ENCODE measurements around the gene OR2T3. TPM values are rescaled to one million over a fixed set of nuclear protein-coding genes. Genes with fewer than 3 reads are reported as not detected.
"Not testable (repeated sequence)": the region's sequence is repeated elsewhere in the genome, so short reads cannot be mapped to it uniquely, and the experiment has no call there.

Gene OR2T3
- not detected for total RNA-seq

DNA sequence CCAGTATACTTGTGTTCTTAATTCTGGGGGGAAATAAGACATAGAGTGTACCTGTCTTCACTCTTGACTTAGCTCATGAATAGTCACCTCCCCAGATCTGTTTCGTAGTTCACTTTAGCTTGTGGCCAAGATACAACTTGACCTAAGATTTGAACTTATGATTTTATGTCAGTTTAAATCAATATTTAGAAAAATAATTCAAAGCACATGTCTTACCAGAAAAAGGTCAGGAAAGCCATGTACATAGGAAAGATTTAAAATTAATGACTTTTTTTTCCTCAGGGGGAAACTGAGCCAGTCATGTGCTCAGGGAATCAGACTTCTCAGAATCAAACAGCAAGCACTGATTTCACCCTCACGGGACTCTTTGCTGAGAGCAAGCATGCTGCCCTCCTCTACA is at the start of gene OR2T3:
TSS of gene OR2T3 (plus strand) at position 301 of the 400 bp plus-strand sequence. CDS start at position 301, 0 bp downstream.
- ATAC-seq (ENCODE audit: low FRiP score in 2 of 2); H3K27ac ChIP-seq; H3K9me3 ChIP-seq; H3K4me3 ChIP-seq; H3K36me3 ChIP-seq; H3K4me1 ChIP-seq; DNase-seq; H3K27me3 ChIP-seq: not testable (repeated sequence)
- WGBS, 2 donors, result 77 to 90% methylated on average over 2 of the region's 2 CpGs

GRCh38 chr1:248427526-248428191 is 45.5 kb upstream of the OR2T3 start:
- ATAC-seq (ENCODE audit: low FRiP score in 2 of 2); H3K4me3 ChIP-seq; H3K27me3 ChIP-seq; H3K27ac ChIP-seq; H3K9me3 ChIP-seq; DNase-seq; H3K36me3 ChIP-seq; H3K4me1 ChIP-seq: not testable (repeated sequence)
- WGBS, 2 donors, result 62 to 65% methylated on average over 3 of the region's 3 CpGs

DNA sequence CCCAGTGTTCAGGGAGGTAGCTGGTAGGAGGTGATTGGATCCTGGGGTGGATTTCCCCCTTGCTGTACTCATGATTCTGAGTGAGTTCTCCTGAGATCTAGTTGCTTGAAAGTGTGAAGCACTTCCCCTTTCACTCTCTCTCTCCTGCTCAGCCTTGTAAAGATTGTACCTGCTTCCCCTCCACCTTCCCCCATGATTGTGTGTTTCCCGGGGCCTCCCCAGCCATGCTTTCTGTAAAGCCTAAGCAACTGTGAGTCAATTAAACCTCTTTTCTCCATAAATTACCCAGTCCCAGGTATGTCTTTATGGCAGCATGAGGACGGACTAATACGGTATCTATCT is 45.0 kb upstream of the OR2T3 start:
- H3K27me3 ChIP-seq; H3K27ac ChIP-seq; H3K4me1 ChIP-seq; ATAC-seq (ENCODE audit: low FRiP score in 2 of 2); H3K9me3 ChIP-seq; H3K36me3 ChIP-seq; DNase-seq; H3K4me3 ChIP-seq: not testable (repeated sequence)
- WGBS, 2 donors, result 84 to 87% methylated on average over 3 of the region's 3 CpGs

GRCh38 chr1:248431683-248432082 is 41.5 kb upstream of the OR2T3 start:
- H3K9me3 ChIP-seq, result not testable (repeated sequence)

GRCh38 chr1:248432201-248432600 is 41.0 kb upstream of the OR2T3 start:
- not testable (repeated sequence) for H3K9me3 ChIP-seq; DNase-seq; H3K4me1 ChIP-seq; H3K27ac ChIP-seq; H3K27me3 ChIP-seq; H3K36me3 ChIP-seq; H3K4me3 ChIP-seq; ATAC-seq (ENCODE audit: low FRiP score in 2 of 2)
- WGBS, 2 donors, result 60 to 68% methylated on average over 4 of the region's 4 CpGs

More at GRCh38 chr1:248431683-248432082, 41.5 kb upstream of the OR2T3 start:
- H3K27ac ChIP-seq; H3K27me3 ChIP-seq; H3K4me3 ChIP-seq; ATAC-seq (ENCODE audit: low FRiP score in 2 of 2); H3K36me3 ChIP-seq; H3K4me1 ChIP-seq; DNase-seq: not testable (repeated sequence)
- WGBS, 2 donors, result 75 to 77% methylated on average over 11 of the region's 11 CpGs

- peak in 1 of 2 donors; percentile 71 for DNase-seq
- H3K27me3 ChIP-seq, H3K4me3 ChIP-seq, H3K4me1 ChIP-seq, H3K9me3 ChIP-seq, H3K27ac ChIP-seq, H3K36me3 ChIP-seq: not testable (repeated sequence)
- 94 to 95% methylated on average over 37 to 38 of the region's 38 CpGs for WGBS, 2 donors
- ATAC-seq (ENCODE audit: low FRiP score in 2 of 2), result peak; percentile 21 to 54
These were observed 39.2 kb upstream of the OR2T3 start for GRCh38 chr1:248433811-248434415.

- WGBS, 2 donors, result 75 to 83% methylated on average over 6 of the region's 6 CpGs
- not testable (repeated sequence) for ATAC-seq (ENCODE audit: low FRiP score in 2 of 2); H3K9me3 ChIP-seq; H3K27me3 ChIP-seq; H3K36me3 ChIP-seq; H3K4me3 ChIP-seq; H3K4me1 ChIP-seq; H3K27ac ChIP-seq; DNase-seq
These were observed 38.2 kb upstream of the OR2T3 start for GRCh38 chr1:248434913-248435312.

DNA sequence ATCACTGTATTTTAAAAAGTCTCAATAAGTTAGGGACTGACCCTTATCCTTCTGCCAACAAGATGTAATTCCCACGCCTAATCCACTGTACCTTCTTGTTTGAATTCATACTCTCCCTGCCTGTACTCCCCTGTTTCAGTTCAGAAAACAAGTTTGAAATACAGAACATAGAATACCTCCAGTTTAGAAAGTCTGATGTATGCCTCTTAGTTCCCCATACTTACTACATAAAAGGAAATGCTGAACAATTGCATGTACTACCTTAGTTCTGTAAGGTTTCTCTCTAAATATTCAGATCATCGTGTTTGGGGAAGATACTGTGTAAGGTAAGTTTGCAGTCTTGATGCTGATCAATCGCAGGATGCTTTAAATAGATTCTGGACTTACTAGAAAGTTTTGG is 36.8 kb upstream of the OR2T3 start:
- DNase-seq; ATAC-seq (ENCODE audit: low FRiP score in 2 of 2); H3K36me3 ChIP-seq; H3K4me3 ChIP-seq; H3K9me3 ChIP-seq; H3K27me3 ChIP-seq; H3K4me1 ChIP-seq; H3K27ac ChIP-seq: not testable (repeated sequence)
- 69 to 81% methylated on average over 3 of the region's 3 CpGs for WGBS, 2 donors

- WGBS, 2 donors, result 20 to 45% methylated on average over 1 of the region's 1 CpG
- not testable (repeated sequence) for ATAC-seq (ENCODE audit: low FRiP score in 2 of 2); H3K27ac ChIP-seq; DNase-seq; H3K36me3 ChIP-seq; H3K4me3 ChIP-seq; H3K27me3 ChIP-seq; H3K4me1 ChIP-seq; H3K9me3 ChIP-seq
These were observed 34.5 kb upstream of the OR2T3 start for GRCh38 chr1:248438668-248439067.

GRCh38 chr1:248439283-248439682 is 33.9 kb upstream of the OR2T3 start:
- H3K27me3 ChIP-seq; H3K9me3 ChIP-seq; DNase-seq; H3K36me3 ChIP-seq; ATAC-seq (ENCODE audit: low FRiP score in 2 of 2); H3K4me3 ChIP-seq; H3K4me1 ChIP-seq; H3K27ac ChIP-seq: not testable (repeated sequence)
- 56 to 59% methylated on average over 5 of the region's 5 CpGs for WGBS, 2 donors

- not testable (repeated sequence) for H3K4me3 ChIP-seq; H3K9me3 ChIP-seq; H3K27me3 ChIP-seq; DNase-seq; H3K27ac ChIP-seq; ATAC-seq (ENCODE audit: low FRiP score in 2 of 2); H3K4me1 ChIP-seq; H3K36me3 ChIP-seq
- 48 to 75% methylated on average over 1 of the region's 2 CpGs for WGBS, 2 donors
These were observed 30.5 kb upstream of the OR2T3 start for GRCh38 chr1:248442500-248443277.

- not testable (repeated sequence) for DNase-seq; ATAC-seq (ENCODE audit: low FRiP score in 2 of 2); H3K36me3 ChIP-seq; H3K27me3 ChIP-seq; H3K4me1 ChIP-seq; H3K9me3 ChIP-seq; H3K4me3 ChIP-seq; H3K27ac ChIP-seq
- 73 to 78% methylated on average over 4 of the region's 4 CpGs for WGBS, 2 donors
These were observed 28.5 kb upstream of the OR2T3 start for GRCh38 chr1:248444603-248445002.

GRCh38 chr1:248445399-248445798 is 27.8 kb upstream of the OR2T3 start, which contains the start of gene OR2T2:
OR2T2 (plus strand) TSS chr1:248445637; CDS start chr1:248452798, 7,161 bp downstream.
- not testable (repeated sequence) for H3K27me3 ChIP-seq, DNase-seq, H3K4me3 ChIP-seq, H3K9me3 ChIP-seq, H3K36me3 ChIP-seq, H3K4me1 ChIP-seq, H3K27ac ChIP-seq
- WGBS, 2 donors, result 59 to 68% methylated on average over 1 to 2 of the region's 2 CpGs
- peak in 1 of 2 donors; percentile 8 for ATAC-seq (ENCODE audit: low FRiP score in 2 of 2)
